HepG2 (cell line): ENCODE results near the gene SLA2. TPM values are rescaled to one million over a fixed set of nuclear protein-coding genes. Genes with fewer than 3 reads are reported as not detected.
A peak's percentile ranks its signal among the peaks of the same experiment; 100 is the strongest.

Experiments used
- ARID3A ChIP-seq: IDR thresholded peaks from 2 replicates; pipeline ENCODE4 v1.6.1; 2012; ENCODE audit warnings: low read depth, low read length, improper control_type of control experiment
- FOXP1 ChIP-seq, 2 experiments: fragments of 450-650 bp in 1 of 2; IDR thresholded peaks; 2 replicates each; pipeline ENCODE4 v1.6.1; 2017 to 2018; ENCODE audit warnings: antibody characterized with exemption in 1 of 2
- HDAC2 ChIP-seq: sonication (generic); formaldehyde crosslinking; IDR thresholded peaks from 2 replicates; pipeline ENCODE4 v1.4.0; 2020; ENCODE audit warnings: missing genetic modification reagents
- HNF1B ChIP-seq: sonication (generic); formaldehyde crosslinking; IDR thresholded peaks from 2 replicates; pipeline ENCODE4 v1.5.1; 2020; ENCODE audit warnings: mild to moderate bottlenecking, moderate library complexity, missing genetic modification reagents
- PAXIP1 ChIP-seq: sonication (generic); formaldehyde crosslinking; conservative IDR thresholded peaks from 2 replicates; pipeline ENCODE4 v1.4.0; 2020; ENCODE audit warnings: mild to moderate bottlenecking, missing genetic modification reagents, moderate library complexity
- ZNF207 ChIP-seq: fragments of 450-650 bp; IDR thresholded peaks from 2 replicates; pipeline ENCODE4 v1.6.1; 2016; ENCODE audit warnings: antibody characterized with exemption, borderline replicate concordance
- ZNF331 ChIP-seq: sonication (generic); formaldehyde crosslinking; IDR thresholded peaks from 2 replicates; pipeline ENCODE4 v1.4.0; 2020; ENCODE audit warnings: missing genetic modification reagents
- ZNF44 ChIP-seq: sonication (generic); formaldehyde crosslinking; IDR thresholded peaks from 2 replicates; pipeline ENCODE4 v1.5.1; 2020; ENCODE audit warnings: mild to moderate bottlenecking, missing genetic modification reagents
- polyA plus RNA-seq, 8 experiments: library from polyadenylated mRNA; depleted of rRNA in 3 of 8; stranded (reverse) in 7 of 8; unstranded in 1 of 8; fragments of >200 nt; fragmentation: Illumina TruSeq in 4 of 8; extraction: Trizol in 4 of 8; gene quantifications; 2 replicates each; pipeline versions ENCODE4 v1.2.1 to v1.2.3, GENCODE V29; 2011 to 2016; ENCODE audit warnings: low read depth in 4 of 8, missing spikeins in 1 of 8, mixed read lengths in 1 of 8; ENCODE audit not compliant: insufficient read depth in 1 of 8
- total RNA-seq, 5 experiments: library from RNA; depleted of rRNA; stranded (reverse); fragments of >200 nt; fragmentation: Illumina TruSeq; extraction: Trizol; gene quantifications; 2 replicates each; pipeline ENCODE4 v1.2.3, GENCODE V29; 2016; ENCODE audit warnings: low read depth in 1 of 5
- TF ChIP-seq, protein P1 (sequence below): sonication (generic); formaldehyde crosslinking; IDR thresholded peaks from 2 replicates; pipeline ENCODE4 v1.5.0; 2020; ENCODE audit warnings: mild to moderate bottlenecking, missing genetic modification reagents, borderline replicate concordance
- TF ChIP-seq, protein P2 (sequence below), 2 experiments: sonication (generic) in 1 of 2; formaldehyde crosslinking in 1 of 2; IDR thresholded peaks; 2 replicates each; pipeline versions ENCODE4 v1.4.0 to v1.6.1; 2016 to 2020; ENCODE audit warnings: borderline replicate concordance in 1 of 2, low read depth in 1 of 2, mild to moderate bottlenecking in 1 of 2, missing genetic modification reagents in 1 of 2
- TF ChIP-seq, protein P3 (sequence below): IDR thresholded peaks from 2 replicates; pipeline ENCODE4 v1.6.1; 2016; ENCODE audit warnings: low read depth

SLA2 gene
- total and polyA plus RNA-seq, 2 of the 13 experiments (the other 11 are each of a cell fraction or from before 2014, with no cell fraction given), result 1.6 to 3.6 TPM

DNA sequence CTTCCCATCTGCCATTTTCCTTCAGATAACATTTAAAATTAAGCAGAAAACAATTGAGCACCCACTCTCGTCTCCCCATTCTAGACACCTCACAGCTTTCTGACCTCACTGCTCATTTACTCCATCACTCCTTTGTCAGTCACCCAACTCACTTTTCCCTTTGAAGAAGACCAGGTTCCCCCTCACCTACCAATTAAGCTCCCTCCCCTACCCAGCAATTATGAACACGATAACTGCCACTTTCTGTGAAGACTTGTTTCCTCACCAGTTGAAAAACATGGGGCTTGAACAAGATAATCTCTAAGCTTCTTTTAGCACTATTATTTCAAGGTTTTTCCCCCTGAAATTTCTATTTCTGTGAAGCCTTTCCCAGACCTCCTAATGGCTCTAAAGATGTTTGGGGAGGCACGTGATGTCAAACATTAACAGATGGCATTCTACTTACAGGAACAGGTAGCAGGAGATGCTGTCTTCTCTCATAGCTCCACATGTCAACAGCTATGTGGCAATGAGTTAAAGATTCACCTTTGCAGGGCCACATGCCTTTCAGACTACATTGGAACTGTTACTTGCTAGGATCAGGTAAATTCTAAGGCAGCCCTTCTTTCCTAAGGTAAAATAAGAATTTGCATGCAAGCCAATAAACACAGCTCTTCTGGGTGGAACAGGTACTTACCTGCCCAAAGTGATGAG lies 24.8 kb upstream of the SLA2 start (continued):
- TF ChIP-seq HNF1B (CRISPR knock-in tag), result peak; percentile 68
- peak; percentile 20; the same call in 1 of the 2 replicates for TF ChIP-seq ZNF331
- TF ChIP-seq, protein P1, sequence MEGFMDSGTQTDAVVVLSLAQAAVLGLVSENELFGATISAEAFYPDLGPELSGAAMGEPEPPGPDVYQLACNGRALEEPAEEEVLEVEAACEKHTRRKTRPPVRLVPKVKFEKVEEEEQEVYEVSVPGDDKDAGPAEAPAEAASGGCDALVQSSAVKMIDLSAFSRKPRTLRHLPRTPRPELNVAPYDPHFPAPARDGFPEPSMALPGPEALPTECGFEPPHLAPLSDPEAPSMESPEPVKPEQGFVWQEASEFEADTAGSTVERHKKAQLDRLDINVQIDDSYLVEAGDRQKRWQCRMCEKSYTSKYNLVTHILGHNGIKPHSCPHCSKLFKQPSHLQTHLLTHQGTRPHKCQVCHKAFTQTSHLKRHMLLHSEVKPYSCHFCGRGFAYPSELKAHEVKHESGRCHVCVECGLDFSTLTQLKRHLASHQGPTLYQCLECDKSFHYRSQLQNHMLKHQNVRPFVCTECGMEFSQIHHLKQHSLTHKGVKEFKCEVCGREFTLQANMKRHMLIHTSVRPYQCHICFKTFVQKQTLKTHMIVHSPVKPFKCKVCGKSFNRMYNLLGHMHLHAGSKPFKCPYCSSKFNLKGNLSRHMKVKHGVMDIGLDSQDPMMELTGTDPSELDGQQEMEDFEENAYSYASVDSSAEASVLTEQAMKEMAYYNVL (CRISPR knock-in tag), result 0 out of 2 replicates have a peak, but pooled peaks have one; percentile 27
- TF ChIP-seq ZNF207, result no peak
- no peak for TF ChIP-seq FOXP1 (IDR thresholded peaks at IDR 0.05)
- TF ChIP-seq FOXP1 (CRISPR knock-in tag; IDR thresholded peaks at IDR 0.05), result peak; percentile 40; the same call in 1 of the 2 replicates
- no peak for TF ChIP-seq ZNF44 (CRISPR knock-in tag)
- TF ChIP-seq HDAC2, result 0 out of 2 replicates have a peak, but pooled peaks have one; percentile 22
- no peak for TF ChIP-seq ARID3A
- TF ChIP-seq, protein P2, sequence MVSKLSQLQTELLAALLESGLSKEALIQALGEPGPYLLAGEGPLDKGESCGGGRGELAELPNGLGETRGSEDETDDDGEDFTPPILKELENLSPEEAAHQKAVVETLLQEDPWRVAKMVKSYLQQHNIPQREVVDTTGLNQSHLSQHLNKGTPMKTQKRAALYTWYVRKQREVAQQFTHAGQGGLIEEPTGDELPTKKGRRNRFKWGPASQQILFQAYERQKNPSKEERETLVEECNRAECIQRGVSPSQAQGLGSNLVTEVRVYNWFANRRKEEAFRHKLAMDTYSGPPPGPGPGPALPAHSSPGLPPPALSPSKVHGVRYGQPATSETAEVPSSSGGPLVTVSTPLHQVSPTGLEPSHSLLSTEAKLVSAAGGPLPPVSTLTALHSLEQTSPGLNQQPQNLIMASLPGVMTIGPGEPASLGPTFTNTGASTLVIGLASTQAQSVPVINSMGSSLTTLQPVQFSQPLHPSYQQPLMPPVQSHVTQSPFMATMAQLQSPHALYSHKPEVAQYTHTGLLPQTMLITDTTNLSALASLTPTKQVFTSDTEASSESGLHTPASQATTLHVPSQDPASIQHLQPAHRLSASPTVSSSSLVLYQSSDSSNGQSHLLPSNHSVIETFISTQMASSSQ (IDR thresholded peaks at IDR 0.05; ENCODE audit: low read depth), result peak; percentile 65; the same call in 1 of the 2 replicates
- TF ChIP-seq, protein P2 (CRISPR knock-in tag; IDR thresholded peaks at IDR 0.05; ENCODE audit: borderline replicate concordance), result peak; percentile 60; the same call in 1 of the 2 replicates
- TF ChIP-seq, protein P3, sequence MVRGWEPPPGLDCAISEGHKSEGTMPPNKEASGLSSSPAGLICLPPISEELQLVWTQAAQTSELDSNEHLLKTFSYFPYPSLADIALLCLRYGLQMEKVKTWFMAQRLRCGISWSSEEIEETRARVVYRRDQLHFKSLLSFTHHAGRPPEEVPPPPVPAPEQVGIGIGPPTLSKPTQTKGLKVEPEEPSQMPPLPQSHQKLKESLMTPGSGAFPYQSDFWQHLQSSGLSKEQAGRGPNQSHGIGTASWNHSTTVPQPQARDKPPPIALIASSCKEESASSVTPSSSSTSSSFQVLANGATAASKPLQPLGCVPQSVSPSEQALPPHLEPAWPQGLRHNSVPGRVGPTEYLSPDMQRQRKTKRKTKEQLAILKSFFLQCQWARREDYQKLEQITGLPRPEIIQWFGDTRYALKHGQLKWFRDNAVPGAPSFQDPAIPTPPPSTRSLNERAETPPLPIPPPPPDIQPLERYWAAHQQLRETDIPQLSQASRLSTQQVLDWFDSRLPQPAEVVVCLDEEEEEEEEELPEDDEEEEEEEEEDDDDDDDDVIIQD, result no peak
- TF ChIP-seq PAXIP1, result 0 out of 2 replicates have a peak, but pooled peaks have one; percentile 21
